ENCODE results near the gene RFX8.
"Not testable (repeated sequence)": the region's sequence is repeated elsewhere in the genome, so short reads cannot be mapped to it uniquely, and the experiment has no call there.

RFX8 gene

GRCh38 chr2:101474731-101475384 is at the start of gene RFX8:
Gene RFX8 (minus strand): TSS chr2:101475112. CDS start chr2:101466848, 8,264 bp downstream.
- no peak for DNase-seq (ENCODE audit: low read depth)

- DNase-seq (ENCODE audit: low read depth): no peak
Measured at GRCh38 chr2:101521487-101521886, 46.6 kb upstream of the RFX8 start.

GRCh38 chr2:101520246-101520645 is 45.3 kb upstream of the RFX8 start:
- no peak for DNase-seq (ENCODE audit: low read depth)

- no peak for DNase-seq (ENCODE audit: low read depth)
Measured at GRCh38 chr2:101518578-101519492, 43.9 kb upstream of the RFX8 start.

GRCh38 chr2:101517758-101518271 is 42.9 kb upstream of the RFX8 start:
- no peak for DNase-seq (ENCODE audit: low read depth)

GRCh38 chr2:101516823-101517690 is 42.1 kb upstream of the RFX8 start:
- peak; percentile 57 for DNase-seq (ENCODE audit: low read depth)

- no peak for DNase-seq (ENCODE audit: low read depth)
Measured at GRCh38 chr2:101516349-101516748, 41.4 kb upstream of the RFX8 start.

- no peak for DNase-seq (ENCODE audit: low read depth)
Measured at GRCh38 chr2:101515477-101515876, 40.6 kb upstream of the RFX8 start.

GRCh38 chr2:101512993-101513392 is 38.1 kb upstream of the RFX8 start:
- no peak for DNase-seq (ENCODE audit: low read depth)

- no peak for DNase-seq (ENCODE audit: low read depth)
Measured at GRCh38 chr2:101511381-101511780, 36.5 kb upstream of the RFX8 start.

GRCh38 chr2:101509499-101510284 is 34.8 kb upstream of the RFX8 start:
- DNase-seq (ENCODE audit: low read depth): no peak

GRCh38 chr2:101508636-101509035 is 33.7 kb upstream of the RFX8 start:
- DNase-seq (ENCODE audit: low read depth): no peak

GRCh38 chr2:101505276-101505675 is 30.4 kb upstream of the RFX8 start:
- not testable (repeated sequence) for DNase-seq (ENCODE audit: low read depth)

GRCh38 chr2:101504744-101505143 is 29.8 kb upstream of the RFX8 start:
- not testable (repeated sequence) for DNase-seq (ENCODE audit: low read depth)

GRCh38 chr2:101502095-101502494 is 27.2 kb upstream of the RFX8 start:
- no peak for DNase-seq (ENCODE audit: low read depth)

GRCh38 chr2:101501443-101501842 is 26.5 kb upstream of the RFX8 start:
- DNase-seq (ENCODE audit: low read depth): no peak

GRCh38 chr2:101500860-101501259 is 25.9 kb upstream of the RFX8 start:
- DNase-seq (ENCODE audit: low read depth): no peak

- DNase-seq (ENCODE audit: low read depth): no peak
Measured at GRCh38 chr2:101500180-101500579, 25.3 kb upstream of the RFX8 start.

GRCh38 chr2:101496279-101496678 is 21.4 kb upstream of the RFX8 start:
- no peak for DNase-seq (ENCODE audit: low read depth)

GRCh38 chr2:101492936-101493473 is 18.1 kb upstream of the RFX8 start:
- no peak for DNase-seq (ENCODE audit: low read depth)

- no peak for DNase-seq (ENCODE audit: low read depth)
Measured at GRCh38 chr2:101486994-101487393, 12.1 kb upstream of the RFX8 start.
